ENCODE measurements around the gene SSBP3. TPM values are rescaled to one million over a fixed set of nuclear protein-coding genes. Genes with fewer than 3 reads are reported as not detected.

Gene SSBP3
- total RNA-seq, 1 experiment from 2014 or later = 42.1 TPM

DNA sequence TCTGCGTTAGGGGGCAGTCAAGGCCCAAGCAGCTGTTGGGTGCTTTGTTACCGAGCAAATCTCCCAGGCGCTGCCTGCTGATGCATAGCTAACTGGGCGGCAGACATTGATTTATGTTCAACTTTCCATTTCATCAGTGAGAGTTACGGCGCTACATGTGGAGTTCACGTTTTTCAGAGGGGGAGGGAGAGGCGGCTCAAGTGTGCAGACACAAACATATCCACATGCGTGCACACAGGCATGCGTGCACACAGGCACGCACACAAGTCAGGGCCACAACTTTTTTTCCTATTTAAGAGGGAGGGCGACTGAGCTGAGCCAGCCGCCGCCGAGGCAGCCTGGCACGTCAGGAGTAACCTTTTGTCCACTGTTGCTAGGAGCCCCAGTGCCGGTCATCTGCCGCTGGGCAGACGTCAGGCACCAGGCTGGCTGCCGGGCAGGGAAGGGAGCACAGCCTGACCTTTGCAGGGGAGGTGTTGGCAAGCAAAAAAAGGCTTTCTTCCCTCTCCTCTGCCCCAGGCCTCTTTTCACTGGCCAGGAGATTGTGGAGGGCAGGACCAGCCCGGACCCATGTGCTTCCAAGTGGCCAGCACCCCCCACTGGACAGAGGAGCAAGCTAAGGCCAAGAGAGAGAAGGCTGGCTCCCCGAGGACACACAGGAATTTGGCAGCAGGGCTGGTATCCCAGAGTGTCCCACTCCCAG, 133.0 kb downstream of the SSBP3 start:
- H3K27ac Mint-ChIP-seq (ENCODE audit: unreplicated experiment) = peak overlapping the region; percentile 53
- no peak for DNase-seq

DNA sequence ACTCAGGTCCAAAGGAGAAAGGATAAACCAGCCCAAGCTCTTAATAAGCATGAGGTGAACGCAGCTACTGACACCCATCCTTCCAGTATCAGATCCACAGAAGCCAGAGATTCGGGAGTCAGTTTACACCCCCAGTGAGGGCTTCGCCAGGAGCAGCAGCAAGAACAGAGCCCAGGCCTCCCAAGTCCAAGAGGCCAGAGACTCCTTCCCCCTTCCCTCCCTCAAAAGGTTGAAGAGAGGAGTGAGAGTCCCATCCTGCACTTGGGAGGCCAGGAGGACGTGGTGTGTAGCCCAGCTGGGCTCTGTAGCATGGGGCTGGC, 133.5 kb downstream of the SSBP3 start:
- H3K4me3 Mint-ChIP-seq (ENCODE audit: unreplicated experiment) = no peak overlapping the region
- ChIA-PET POLR2A (no interaction called here), CTCF (no interaction called here)
- peak overlapping the region; percentile 53 for H3K27ac Mint-ChIP-seq (ENCODE audit: unreplicated experiment)
- H3K9me3 Mint-ChIP-seq (ENCODE audit: unreplicated experiment) = no peaks in the 10 kb centered on the region
- intact Hi-C loops (cut with micrococcal nuclease; ENCODE audit: unreplicated experiment) = no loop called here
- Histone ChIP-seq H3K9me3 (no peaks in the 10 kb centered on the region), H3K4me1 (peaks cover 12% of the 10 kb centered on the region), H3K27me3 (replicated peaks; ENCODE audit: control insufficient read depth, insufficient read depth, low read length) (no peaks in the 10 kb centered on the region), H3K4me3 (ENCODE audit: low read depth, low read length) (no peak overlapping the region), H3K36me3 (ENCODE audit: control insufficient read depth, insufficient read depth, low read length) (no peaks in the 10 kb centered on the region)
- H3K27me3 Mint-ChIP-seq (ENCODE audit: insufficient read depth, unreplicated experiment) = no peaks in the 10 kb centered on the region
- DNase-seq = no peak
- no TSS peak for BruUV-seq (replicated peaks)
- peaks cover 14% of the 10 kb centered on the region for H3K36me3 Mint-ChIP-seq (ENCODE audit: insufficient read depth, unreplicated experiment)
- TF ChIP-seq, protein P1, sequence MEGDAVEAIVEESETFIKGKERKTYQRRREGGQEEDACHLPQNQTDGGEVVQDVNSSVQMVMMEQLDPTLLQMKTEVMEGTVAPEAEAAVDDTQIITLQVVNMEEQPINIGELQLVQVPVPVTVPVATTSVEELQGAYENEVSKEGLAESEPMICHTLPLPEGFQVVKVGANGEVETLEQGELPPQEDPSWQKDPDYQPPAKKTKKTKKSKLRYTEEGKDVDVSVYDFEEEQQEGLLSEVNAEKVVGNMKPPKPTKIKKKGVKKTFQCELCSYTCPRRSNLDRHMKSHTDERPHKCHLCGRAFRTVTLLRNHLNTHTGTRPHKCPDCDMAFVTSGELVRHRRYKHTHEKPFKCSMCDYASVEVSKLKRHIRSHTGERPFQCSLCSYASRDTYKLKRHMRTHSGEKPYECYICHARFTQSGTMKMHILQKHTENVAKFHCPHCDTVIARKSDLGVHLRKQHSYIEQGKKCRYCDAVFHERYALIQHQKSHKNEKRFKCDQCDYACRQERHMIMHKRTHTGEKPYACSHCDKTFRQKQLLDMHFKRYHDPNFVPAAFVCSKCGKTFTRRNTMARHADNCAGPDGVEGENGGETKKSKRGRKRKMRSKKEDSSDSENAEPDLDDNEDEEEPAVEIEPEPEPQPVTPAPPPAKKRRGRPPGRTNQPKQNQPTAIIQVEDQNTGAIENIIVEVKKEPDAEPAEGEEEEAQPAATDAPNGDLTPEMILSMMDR (IDR thresholded peaks at IDR 0.05; ENCODE audit: insufficient read depth in 1 of 2, low read depth in 1 of 2, low read length in 1 of 2, severe bottlenecking in 1 of 2, unreplicated experiment in 1 of 2) = no peak
- peaks cover 11% of the 10 kb centered on the region for H3K4me1 Mint-ChIP-seq (ENCODE audit: low read depth, unreplicated experiment)

More for the DNA sequence above, 133.0 kb downstream of the SSBP3 start:
- Histone ChIP-seq H3K4me3 (ENCODE audit: low read depth, low read length) (no peak overlapping the region), H3K27me3 (replicated peaks; ENCODE audit: control insufficient read depth, insufficient read depth, low read length) (no peaks in the 10 kb centered on the region), H3K36me3 (ENCODE audit: control insufficient read depth, insufficient read depth, low read length) (no peaks in the 10 kb centered on the region), H3K9me3 (no peaks in the 10 kb centered on the region), H3K4me1 (peaks cover 16% of the 10 kb centered on the region)
- Mint-ChIP-seq H3K4me1 (ENCODE audit: low read depth, unreplicated experiment) (peaks cover 11% of the 10 kb centered on the region), H3K27me3 (ENCODE audit: insufficient read depth, unreplicated experiment) (no peaks in the 10 kb centered on the region), H3K36me3 (ENCODE audit: insufficient read depth, unreplicated experiment) (peaks cover 14% of the 10 kb centered on the region), H3K9me3 (ENCODE audit: unreplicated experiment) (no peaks in the 10 kb centered on the region), H3K4me3 (ENCODE audit: unreplicated experiment) (no peak overlapping the region)
- POLR2A ChIA-PET = no interaction called here
- CTCF ChIA-PET = no interaction called here
- no TSS peak for BruUV-seq (replicated peaks)
- intact Hi-C loops (cut with micrococcal nuclease; ENCODE audit: unreplicated experiment) = no loop called here
- TF ChIP-seq, protein P1 (IDR thresholded peaks at IDR 0.05; ENCODE audit: insufficient read depth in 1 of 2, low read depth in 1 of 2, low read length in 1 of 2, severe bottlenecking in 1 of 2, unreplicated experiment in 1 of 2) = no peak

DNA sequence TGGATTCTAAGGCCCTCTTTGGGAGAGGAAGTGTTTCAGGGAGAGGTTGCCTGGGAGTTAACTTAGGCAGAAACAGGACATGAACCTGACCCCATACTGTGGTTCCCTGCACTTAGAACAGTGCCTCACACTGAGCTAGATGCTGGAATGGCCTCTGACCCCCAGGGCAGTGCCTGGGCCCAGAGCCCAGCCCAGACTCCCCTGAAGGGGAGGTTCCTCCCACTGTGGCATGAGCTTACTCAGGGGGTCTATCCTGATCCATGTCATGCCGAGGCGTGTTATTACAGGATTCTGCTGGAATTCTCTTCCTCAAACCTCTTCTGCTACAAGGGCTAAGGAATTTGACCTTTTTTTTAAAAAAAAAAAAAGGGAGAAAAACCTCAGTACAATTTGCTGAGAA, 134.1 kb downstream of the SSBP3 start:
- Mint-ChIP-seq H3K27me3 (ENCODE audit: insufficient read depth, unreplicated experiment) (no peaks in the 10 kb centered on the region), H3K4me1 (ENCODE audit: low read depth, unreplicated experiment) (peaks cover 7% of the 10 kb centered on the region), H3K4me3 (ENCODE audit: unreplicated experiment) (no peak overlapping the region), H3K9me3 (ENCODE audit: unreplicated experiment) (no peaks in the 10 kb centered on the region), H3K27ac (ENCODE audit: unreplicated experiment) (no peak overlapping the region), H3K36me3 (ENCODE audit: insufficient read depth, unreplicated experiment) (peaks cover 10% of the 10 kb centered on the region)
- POLR2A ChIA-PET = no interaction called here
- TF ChIP-seq, protein P1 (IDR thresholded peaks at IDR 0.05; ENCODE audit: insufficient read depth in 1 of 2, low read depth in 1 of 2, low read length in 1 of 2, severe bottlenecking in 1 of 2, unreplicated experiment in 1 of 2) = no peak
- no peaks in the 10 kb centered on the region for H3K36me3 ChIP-seq (ENCODE audit: control insufficient read depth, insufficient read depth, low read length)
- H3K4me3 ChIP-seq (ENCODE audit: low read depth, low read length) = no peak overlapping the region
- CTCF ChIA-PET = interaction anchor here (0.7 kb wide), 1 partner anchor 93 kb away, joined by 5 read pairs; no protein-coding TSS in a partner anchor
- BruUV-seq (replicated peaks) = no TSS peak
- peaks cover 6% of the 10 kb centered on the region for H3K4me1 ChIP-seq
- no peaks in the 10 kb centered on the region for H3K27me3 ChIP-seq (replicated peaks; ENCODE audit: control insufficient read depth, insufficient read depth, low read length)
- intact Hi-C loops (cut with micrococcal nuclease; ENCODE audit: unreplicated experiment) = no loop called here
- no peak for DNase-seq
- no peaks in the 10 kb centered on the region for H3K9me3 ChIP-seq
